ENCODE results near the gene ANTXR2.

ANTXR2 gene

DNA sequence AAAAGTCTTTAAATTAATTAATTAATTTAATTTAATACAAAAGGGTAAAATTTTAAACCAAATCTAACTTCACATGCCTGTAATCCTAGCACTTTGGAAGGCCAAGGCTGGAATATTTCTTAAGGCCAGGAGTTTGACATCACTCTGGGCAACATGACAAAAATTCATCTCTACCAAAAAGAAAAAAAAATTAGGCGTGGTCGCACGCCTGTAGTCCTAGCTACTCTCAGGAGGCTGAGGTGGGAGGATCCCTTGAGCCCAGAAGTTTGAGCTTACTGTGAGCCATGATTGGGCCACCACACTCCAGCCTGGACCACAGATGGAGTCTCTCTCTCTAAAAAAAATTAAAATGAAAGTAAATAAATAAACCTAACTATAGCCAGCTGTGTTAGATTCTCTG is 39.2 kb upstream of the ANTXR2 start:
- TF ChIP-seq, protein P1, sequence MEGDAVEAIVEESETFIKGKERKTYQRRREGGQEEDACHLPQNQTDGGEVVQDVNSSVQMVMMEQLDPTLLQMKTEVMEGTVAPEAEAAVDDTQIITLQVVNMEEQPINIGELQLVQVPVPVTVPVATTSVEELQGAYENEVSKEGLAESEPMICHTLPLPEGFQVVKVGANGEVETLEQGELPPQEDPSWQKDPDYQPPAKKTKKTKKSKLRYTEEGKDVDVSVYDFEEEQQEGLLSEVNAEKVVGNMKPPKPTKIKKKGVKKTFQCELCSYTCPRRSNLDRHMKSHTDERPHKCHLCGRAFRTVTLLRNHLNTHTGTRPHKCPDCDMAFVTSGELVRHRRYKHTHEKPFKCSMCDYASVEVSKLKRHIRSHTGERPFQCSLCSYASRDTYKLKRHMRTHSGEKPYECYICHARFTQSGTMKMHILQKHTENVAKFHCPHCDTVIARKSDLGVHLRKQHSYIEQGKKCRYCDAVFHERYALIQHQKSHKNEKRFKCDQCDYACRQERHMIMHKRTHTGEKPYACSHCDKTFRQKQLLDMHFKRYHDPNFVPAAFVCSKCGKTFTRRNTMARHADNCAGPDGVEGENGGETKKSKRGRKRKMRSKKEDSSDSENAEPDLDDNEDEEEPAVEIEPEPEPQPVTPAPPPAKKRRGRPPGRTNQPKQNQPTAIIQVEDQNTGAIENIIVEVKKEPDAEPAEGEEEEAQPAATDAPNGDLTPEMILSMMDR (IDR thresholded peaks at IDR 0.05; ENCODE audit: low read depth, low read length), result no peak
- H3K36me3 ChIP-seq, result no peaks in the 10 kb centered on the region
- H3K27me3 ChIP-seq, result no peaks in the 10 kb centered on the region
- DNase-seq, result no peak
- H3K4me1 ChIP-seq, result no peaks in the 10 kb centered on the region
- no peak overlapping the region for H3K4me3 ChIP-seq (ENCODE audit: low read depth, low read length)
- no peaks in the 10 kb centered on the region for H3K9me3 ChIP-seq

DNA sequence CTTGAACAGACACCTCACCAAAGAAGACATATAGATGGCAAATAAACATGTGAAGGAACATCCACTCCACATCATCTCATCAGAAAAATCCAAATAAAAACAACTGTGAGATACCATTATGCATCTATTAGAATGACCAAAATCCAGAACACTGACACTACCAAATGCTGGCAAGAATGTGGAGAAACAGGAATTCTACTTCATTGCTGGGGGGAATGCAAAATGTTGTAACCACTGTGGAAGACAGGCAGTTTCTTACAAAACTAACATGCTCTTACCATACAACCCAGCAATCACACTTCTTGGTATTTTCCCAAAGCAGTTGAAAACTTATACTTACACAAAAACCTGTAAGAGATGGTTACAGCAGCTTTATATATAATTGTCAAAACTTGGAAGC is 38.2 kb upstream of the ANTXR2 start:
- Histone ChIP-seq H3K9me3 (no peaks in the 10 kb centered on the region), H3K36me3 (no peaks in the 10 kb centered on the region), H3K27me3 (no peaks in the 10 kb centered on the region), H3K4me3 (ENCODE audit: low read depth, low read length) (no peak overlapping the region), H3K4me1 (no peaks in the 10 kb centered on the region)
- TF ChIP-seq, protein P1 (IDR thresholded peaks at IDR 0.05; ENCODE audit: low read depth, low read length), result no peak
- DNase-seq, result no peak

DNA sequence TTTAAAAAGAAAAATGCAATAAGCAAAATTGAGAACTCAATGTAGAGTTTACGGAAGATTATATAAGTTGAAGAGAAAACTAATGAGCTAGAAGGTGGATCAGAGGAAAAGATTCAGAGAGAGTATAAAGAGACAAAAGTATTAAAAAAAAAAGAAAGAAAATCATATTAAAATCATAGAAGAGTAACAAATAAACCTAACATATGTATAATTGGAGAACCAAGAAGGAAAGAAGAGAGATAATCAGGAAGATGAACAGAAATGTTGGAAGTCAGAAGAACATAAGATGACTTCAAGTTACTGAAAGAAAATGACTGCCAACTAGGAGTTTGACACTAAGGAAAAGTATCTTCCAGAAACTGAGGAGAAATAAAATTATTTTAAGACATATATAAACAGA is 34.3 kb upstream of the ANTXR2 start:
- H3K36me3 ChIP-seq, result no peaks in the 10 kb centered on the region
- H3K4me1 ChIP-seq, result no peaks in the 10 kb centered on the region
- DNase-seq, result no peak
- no peak overlapping the region for H3K4me3 ChIP-seq (ENCODE audit: low read depth, low read length)
- H3K27me3 ChIP-seq, result no peaks in the 10 kb centered on the region
- TF ChIP-seq, protein P1 (IDR thresholded peaks at IDR 0.05; ENCODE audit: low read depth, low read length), result no peak
- no peaks in the 10 kb centered on the region for H3K9me3 ChIP-seq

DNA sequence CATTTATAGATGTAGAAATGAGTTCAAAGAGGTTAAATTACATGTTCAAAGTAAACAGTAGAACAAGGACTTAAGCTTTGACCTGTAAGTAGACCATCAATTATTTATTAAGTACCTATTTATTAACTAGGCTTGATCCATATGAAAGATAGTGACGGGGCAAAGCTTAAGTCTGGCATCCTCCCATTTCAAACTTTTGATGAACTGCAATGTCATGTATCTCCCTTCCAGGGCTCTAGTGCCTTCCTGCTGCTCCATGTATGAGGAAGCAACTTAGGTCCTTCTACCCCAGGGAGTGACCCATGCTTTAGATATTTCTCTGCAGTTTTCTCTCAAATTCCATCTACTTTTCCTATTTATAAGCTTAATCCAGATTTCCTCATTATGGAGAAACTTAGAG is 31.9 kb upstream of the ANTXR2 start:
- Histone ChIP-seq H3K9me3 (no peaks in the 10 kb centered on the region), H3K27me3 (no peaks in the 10 kb centered on the region), H3K36me3 (no peaks in the 10 kb centered on the region), H3K4me1 (peaks cover 9% of the 10 kb centered on the region), H3K4me3 (ENCODE audit: low read depth, low read length) (no peak overlapping the region)
- DNase-seq, result no peak
- TF ChIP-seq, protein P1 (IDR thresholded peaks at IDR 0.05; ENCODE audit: low read depth, low read length), result no peak

DNA sequence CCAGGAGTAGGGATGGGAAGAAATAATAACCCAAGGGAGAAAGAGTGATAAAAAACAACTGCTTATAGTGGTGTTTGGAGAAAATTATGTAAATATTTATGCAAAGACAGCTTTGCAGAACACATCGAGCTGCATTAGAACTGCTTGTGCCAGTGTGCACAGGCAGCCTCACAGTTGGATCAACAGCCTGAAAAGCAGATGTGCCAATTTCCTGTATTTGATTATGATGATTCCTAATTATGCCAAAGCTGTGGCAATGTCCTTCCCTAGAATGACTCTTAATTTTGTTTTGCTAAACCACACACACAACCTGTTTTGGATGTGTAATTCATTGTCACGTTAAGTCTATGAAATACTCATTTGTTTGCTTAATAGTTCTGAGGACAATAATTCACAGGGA is 30.6 kb upstream of the ANTXR2 start:
- no peaks in the 10 kb centered on the region for H3K27me3 ChIP-seq
- H3K9me3 ChIP-seq, result no peaks in the 10 kb centered on the region
- TF ChIP-seq, protein P1 (IDR thresholded peaks at IDR 0.05; ENCODE audit: low read depth, low read length), result no peak
- no peak overlapping the region for H3K4me3 ChIP-seq (ENCODE audit: low read depth, low read length)
- no peaks in the 10 kb centered on the region for H3K36me3 ChIP-seq
- no peak for DNase-seq
- H3K4me1 ChIP-seq, result peaks cover 9% of the 10 kb centered on the region

DNA sequence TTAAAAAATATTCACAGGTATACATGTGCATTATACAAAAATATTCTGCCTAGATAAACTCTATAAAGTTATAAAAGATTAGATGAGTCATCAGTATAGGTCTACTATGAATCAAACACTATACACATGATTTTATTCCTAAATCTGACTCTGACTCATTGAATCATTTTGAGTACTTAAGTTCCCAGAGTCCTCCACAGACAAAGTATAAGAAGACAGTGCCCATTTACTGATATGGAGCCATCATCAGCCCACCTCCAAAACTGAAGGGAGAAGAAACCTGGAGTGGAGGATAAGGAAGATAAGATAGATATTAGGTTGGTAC is 28.7 kb upstream of the ANTXR2 start:
- H3K36me3 ChIP-seq, result no peaks in the 10 kb centered on the region
- H3K4me3 ChIP-seq (ENCODE audit: low read depth, low read length), result no peak overlapping the region
- no peaks in the 10 kb centered on the region for H3K27me3 ChIP-seq
- no peaks in the 10 kb centered on the region for H3K9me3 ChIP-seq
- DNase-seq, result no peak
- TF ChIP-seq, protein P1 (IDR thresholded peaks at IDR 0.05; ENCODE audit: low read depth, low read length), result no peak
- peaks cover 12% of the 10 kb centered on the region for H3K4me1 ChIP-seq

Measured in BE2C (cell line).